Stimulated activated CD8-positive, alpha-beta memory T cell treated with anti-CD3 and anti-CD28 coated beads, Interleukin-15, amount 100 ng/mL, for 4 hours (primary cell): Measurements from ENCODE around the gene CHKB.
A peak's percentile ranks its signal among the peaks of the same experiment; 100 is the strongest.
"Not testable (repeated sequence)": the region's sequence is repeated elsewhere in the genome, so short reads cannot be mapped to it uniquely, and the experiment has no call there.

Experiments
- DNase-seq, 2 donors: peaks; one replicate each; pipeline ENCODE4 v3.0.0-alpha.2; 2020; ENCODE audit warnings: low read depth in 2 of 2

CHKB gene

DNA sequence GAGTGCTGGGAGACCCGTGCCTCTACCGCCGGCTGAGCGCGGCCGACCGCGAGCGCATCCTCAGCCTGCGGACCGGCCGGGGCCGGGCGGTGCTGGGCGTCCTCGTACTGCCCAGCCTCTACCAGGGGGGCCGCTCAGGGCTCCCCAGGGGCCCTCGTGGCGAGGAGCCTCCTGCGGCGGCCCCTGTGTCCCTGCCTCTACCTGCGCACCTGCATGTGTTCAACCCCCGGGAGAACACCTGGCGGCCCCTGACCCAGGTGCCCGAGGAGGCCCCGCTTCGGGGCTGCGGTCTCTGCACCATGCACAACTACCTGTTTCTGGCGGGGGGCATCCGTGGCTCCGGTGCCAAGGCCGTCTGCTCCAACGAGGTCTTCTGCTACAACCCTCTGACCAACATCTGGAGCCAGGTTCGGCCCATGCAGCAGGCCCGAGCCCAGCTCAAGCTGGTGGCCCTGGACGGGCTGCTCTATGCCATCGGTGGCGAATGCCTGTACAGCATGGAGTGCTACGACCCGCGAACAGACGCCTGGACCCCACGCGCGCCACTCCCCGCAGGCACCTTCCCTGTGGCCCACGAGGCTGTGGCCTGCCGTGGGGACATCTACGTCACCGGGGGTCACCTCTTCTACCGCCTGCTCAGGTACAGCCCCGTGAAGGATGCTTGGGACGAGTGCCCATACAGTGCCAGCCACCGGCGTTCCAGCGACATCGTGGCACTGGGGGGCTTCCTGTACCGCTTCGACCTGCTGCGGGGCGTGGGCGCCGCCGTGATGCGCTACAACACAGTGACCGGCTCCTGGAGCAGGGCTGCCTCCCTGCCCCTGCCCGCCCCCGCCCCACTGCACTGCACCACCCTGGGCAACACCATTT is 33.5 kb downstream of the CHKB start:
- DNase-seq = no peak

GRCh38 chr22:50548040-50548920 is 34.4 kb downstream of the CHKB start:
- no peak for DNase-seq

DNA sequence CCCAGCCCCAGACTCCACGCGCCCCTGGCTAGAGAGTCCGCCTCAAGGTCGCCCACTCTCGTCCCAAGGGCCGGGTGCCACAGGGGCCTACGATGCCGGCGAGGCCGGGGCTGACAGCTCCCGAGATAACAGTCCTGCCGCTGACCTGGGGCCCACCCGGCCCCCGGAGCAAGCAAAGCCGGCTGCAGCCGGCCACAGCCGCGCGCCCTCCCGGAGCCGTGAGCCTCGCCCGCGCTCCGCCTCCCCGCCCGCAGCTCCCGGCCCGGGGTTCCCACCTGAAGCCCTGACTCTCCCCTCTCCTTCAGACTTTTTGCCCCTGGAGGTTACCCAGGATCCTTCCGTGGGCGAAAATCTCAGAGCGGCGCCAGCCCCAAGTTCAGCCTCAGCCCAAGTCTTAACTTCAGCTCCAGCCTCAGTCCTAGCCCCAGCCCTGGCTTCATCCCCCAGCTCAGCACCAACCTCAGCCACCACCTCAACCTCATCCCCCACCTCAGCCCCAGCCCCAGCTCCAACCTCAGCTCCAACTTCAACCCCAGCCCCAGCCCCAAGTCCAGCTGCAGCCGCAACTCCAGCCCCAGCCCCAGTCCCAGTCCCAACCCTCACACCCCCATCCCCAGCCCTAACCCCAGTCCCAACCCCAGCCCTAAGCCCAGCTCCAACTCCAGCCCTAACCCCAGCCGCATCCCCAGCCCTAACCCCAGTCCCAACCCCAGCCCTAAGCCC is 35.2 kb downstream of the CHKB start:
- no peak for DNase-seq

- no peak for DNase-seq
These were observed 36.1 kb downstream of the CHKB start for GRCh38 chr22:50546326-50547262.

DNA sequence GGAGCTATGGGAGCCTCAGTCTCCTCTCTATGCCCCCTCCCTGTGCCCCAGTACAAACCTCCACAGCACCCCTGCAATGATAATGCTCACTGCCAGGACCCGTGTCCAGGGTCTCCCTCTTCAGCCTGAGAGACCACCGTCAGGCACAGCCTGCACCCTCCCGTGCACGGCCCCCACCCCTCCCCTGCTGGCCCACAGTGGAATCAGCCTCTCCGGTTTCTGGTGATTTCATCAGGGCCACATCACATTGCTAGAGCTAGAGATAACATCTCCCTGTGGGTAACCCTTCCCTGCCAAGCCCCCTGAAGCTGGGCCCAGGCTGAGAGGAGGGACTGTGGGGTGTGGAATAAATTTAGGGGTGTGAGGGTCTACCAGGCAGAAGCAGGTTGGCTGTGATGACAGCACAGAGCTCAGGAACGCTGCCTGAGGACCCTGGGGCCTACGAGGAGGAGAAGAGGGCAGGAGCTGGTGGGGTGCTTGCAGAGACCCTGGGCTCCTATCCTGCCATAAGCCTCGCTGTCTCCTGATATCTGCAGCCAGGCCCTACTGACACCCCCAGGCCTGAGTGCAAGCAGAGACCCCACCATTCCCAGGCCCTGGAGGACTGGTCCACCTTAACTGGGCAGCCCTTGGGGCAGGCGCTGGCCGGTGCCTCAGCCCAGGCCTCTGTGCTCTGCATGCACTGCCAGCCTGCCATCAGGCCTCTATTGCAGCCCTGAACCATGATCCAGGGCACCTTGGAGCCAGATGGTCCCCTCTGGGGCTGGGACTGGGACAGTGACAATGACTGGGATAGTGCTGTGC is 36.9 kb downstream of the CHKB start, which contains the start of gene KLHDC7B:
Gene KLHDC7B (plus strand): TSS at position 378 of the 804 bp plus-strand sequence. CDS start 345 bp downstream, at position 723.
- no peak for DNase-seq

GRCh38 chr22:50544746-50545253 is 37.8 kb downstream of the CHKB start:
- DNase-seq = no peak

- peak; percentile 68 to 70 for DNase-seq
These were observed 38.4 kb downstream of the CHKB start for GRCh38 chr22:50544078-50544745.

DNA sequence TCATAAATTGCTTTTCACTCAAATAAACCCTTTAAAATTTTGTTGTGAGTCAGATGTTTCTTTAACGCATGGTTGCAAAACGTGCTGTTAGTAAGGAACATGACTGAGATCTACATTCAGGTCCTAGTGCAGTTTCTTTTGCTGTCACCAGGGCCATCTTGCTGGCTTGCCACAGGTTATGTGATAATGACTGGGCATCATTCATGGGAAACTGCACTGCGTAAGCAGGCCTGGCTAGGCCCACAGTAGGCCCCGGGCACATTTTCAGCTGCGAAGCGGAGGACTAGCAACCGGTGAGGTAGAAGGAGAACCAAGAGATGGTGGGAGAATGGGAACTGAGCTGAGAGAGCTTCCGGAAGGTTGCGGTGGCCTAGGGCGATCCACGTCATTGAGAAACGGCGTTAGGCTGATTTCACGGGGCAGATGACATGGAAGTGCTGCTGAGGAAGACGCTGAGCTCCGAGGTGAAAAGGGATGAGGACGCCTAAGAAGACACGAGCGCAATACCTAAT is 40.2 kb downstream of the CHKB start:
- no peak for DNase-seq

- DNase-seq = not testable (repeated sequence)
These were observed 41.0 kb downstream of the CHKB start for GRCh38 chr22:50541667-50542026.

DNA sequence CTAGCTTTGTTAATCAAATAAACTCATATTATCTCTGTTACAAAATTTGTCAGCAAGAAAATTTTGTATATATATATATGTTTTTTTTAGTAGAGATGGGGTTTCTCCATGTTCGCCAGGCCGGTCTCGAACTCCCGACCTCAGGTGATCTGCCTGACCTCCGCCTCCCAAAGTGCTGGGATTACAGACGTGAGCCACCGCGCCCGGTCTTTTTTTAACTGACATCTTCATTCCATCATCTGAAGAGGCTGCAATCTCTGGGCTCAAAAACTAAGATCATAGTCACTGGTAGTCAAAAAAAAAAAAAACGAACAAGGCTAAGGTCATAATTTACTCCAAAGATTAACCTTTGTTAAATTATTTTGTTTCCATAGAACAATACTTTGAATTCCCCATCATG is 42.3 kb downstream of the CHKB start:
- DNase-seq = no peak

DNA sequence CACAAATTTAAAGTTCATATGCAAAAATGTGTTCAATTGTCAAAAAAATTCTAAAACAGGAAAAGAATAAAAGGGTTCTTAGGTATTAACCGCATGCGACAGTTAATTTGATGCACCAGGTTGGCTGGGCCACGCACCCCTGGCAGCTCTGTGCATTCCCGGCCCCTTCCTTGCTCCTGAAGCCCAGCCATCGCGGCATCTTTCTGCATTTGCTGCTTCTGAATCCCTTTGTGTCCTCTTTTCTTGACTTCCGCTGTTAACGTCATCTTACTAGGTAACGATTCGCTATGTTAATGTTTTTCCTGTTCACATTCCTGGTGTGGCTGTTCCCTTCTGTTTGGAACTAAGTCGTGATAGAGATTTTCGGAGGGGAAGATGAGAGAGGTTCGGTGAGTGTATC is 44.9 kb downstream of the CHKB start:
- no peak for DNase-seq

- DNase-seq = no peak
These were observed 46.4 kb downstream of the CHKB start for GRCh38 chr22:50536226-50536625.

DNA sequence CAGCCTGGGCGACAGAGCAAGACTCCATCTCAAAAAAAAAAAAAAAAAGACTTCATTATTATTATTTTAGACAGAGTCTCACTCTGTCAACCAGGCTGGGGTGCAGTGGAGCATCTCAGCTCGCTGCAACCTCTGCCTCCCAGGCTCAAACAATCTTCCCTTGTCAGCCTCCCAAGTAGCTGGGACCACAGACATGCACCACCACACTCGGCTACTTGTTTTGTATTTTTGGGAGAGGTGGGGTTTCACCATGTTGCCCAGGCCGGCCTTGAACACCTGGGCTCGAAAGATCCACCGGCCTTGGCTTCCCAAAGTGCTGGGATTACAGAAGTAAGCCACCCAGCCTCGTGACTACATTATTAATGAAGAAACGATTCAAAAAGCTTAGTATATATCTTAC is 47.5 kb downstream of the CHKB start:
- DNase-seq = no peak

GRCh38 chr22:50533856-50534711 is 48.6 kb downstream of the CHKB start:
- not testable (repeated sequence) for DNase-seq

DNA sequence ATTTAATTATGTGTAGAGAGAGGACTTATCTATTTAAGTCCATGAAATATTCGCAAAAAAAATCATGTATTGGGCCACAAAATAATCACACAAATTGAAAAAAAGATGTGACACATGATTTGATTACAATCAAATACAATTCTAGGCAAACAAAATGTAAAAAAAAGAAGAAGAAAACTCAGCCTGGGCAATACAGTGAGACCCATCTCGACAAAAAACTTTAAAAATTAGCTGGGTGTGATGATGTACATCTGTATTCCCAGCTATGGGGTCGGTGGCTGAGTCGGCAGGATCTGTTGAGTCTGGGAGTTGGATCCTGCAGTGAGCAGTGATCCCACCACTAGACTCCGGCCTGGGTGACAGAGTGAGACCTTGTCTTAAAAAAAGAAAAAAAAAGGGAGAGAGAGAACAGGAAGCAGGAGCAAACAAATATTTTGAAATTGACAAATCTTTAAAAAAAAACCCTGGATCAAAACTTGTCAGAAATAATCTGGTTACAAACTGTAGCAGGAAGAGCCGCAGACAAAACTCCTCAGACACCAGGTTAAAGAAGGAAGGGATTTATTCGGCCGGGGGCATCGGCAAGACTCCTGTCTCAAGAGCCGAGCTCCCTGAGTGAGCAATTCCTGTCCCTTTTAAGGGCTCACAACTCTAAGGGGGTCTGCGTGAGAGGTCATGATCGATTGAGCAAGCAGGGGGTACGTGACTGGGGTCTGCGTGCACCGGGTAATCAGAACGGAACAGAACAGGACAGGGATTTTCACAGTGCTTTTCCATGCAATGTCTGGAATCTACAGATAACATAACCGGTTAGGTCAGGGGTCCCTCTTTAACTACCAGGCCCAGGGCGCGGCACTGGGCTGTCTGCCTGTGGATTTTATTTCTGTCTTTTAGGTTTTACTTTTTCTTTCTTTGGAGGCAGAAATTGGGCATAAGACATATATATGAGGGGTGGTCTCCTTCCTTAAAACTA is 49.5 kb downstream of the CHKB start:
- DNase-seq = no peak

GRCh38 chr22:50531962-50532674 is 50.5 kb downstream of the CHKB start:
- no peak for DNase-seq
